Tibial artery (tissue), 4 donors: Measurements from ENCODE around the gene CIDEA.
A peak's percentile ranks its signal among the peaks of the same experiment; 100 is the strongest.

Experiments used
- DNase-seq, 2 donors: peaks; one replicate each; pipeline ENCODE4 v3.0.0-alpha.2; 2019
- H3K27ac ChIP-seq, 2 donors: fragments of 200-600 bp; sonication (generic) in 1 of 2; 1 replicate in 1 of 2; 2 replicates in 1 of 2; pipeline ENCODE4 v1.5.1; 2018 to 2019; ENCODE audit warnings: mild to moderate bottlenecking in 1 of 2
- H3K27me3 ChIP-seq, 2 donors: fragments of 200-600 bp; sonication (generic) in 1 of 2; one replicate each; pipeline versions ENCODE4 v1.5.1 to v1.6.0; 2016 to 2019
- H3K36me3 ChIP-seq, 3 donors: fragments of 200-600 bp; sonication (generic) in 2 of 3; one replicate each; pipeline ENCODE4 v1.5.1; 2016 to 2019; ENCODE audit warnings: mild to moderate bottlenecking in 2 of 3
- H3K4me1 ChIP-seq, 4 donors: fragments of 200-600 bp; sonication (generic) in 2 of 4; 1 replicate in 3 of 4; 2 replicates in 1 of 4; pipeline ENCODE4 v1.5.1; 2016 to 2019
- H3K4me3 ChIP-seq, 2 donors: fragments of 200-600 bp; sonication (generic) in 1 of 2; 1 replicate in 1 of 2; 2 replicates in 1 of 2; pipeline ENCODE4 v1.5.1; 2018 to 2019; ENCODE audit warnings: mild to moderate bottlenecking in 2 of 2
- H3K9me3 ChIP-seq, 3 donors: fragments of 200-600 bp; sonication (generic) in 1 of 3; one replicate each; pipeline ENCODE4 v1.5.1; 2016 to 2019
- intact Hi-C: fragments of 100-400 bp; cut with DNase I; formaldehyde crosslinking; loops from one replicate; pipeline ENCODE4 v1.15.0; 2023; ENCODE audit warnings: low total_unique reads
- TF ChIP-seq, protein P1 (sequence below), 2 experiments: fragments of 200-600 bp in 1 of 2; fragments of 450-650 bp in 1 of 2; IDR thresholded peaks; one replicate each; pipeline ENCODE4 v1.5.1; 2017 to 2019; ENCODE audit warnings: antibody characterized with exemption in 2 of 2, mild to moderate bottlenecking in 1 of 2, moderate library complexity in 1 of 2

The CIDEA gene

DNA sequence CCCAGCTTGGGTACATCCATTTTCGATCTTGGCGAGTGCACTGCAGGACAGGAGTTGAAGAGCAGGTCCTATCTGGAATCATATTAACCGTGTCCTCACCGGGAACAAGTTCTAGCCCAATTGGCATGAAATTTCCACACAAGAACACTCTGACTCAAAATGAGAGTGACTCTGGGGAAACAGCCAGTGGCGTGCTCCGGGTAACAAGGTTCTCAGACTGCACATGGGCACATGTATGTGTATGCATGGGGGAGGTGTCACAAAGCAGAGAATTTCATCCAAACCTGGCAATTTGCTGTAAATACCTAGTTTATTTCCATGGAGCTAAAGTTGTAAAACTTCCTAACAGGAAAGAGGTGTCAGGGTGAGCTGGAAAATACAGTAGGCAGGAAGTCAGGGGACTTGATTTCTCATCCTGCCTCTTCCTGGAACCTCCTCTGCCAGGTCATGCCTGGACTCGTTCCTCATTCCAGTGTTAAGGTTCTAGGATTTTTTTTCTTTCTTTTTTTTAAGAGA is 55.6 kb downstream of the CIDEA start:
- H3K27ac ChIP-seq, result peak overlapping the region; percentile 98
- peak overlapping the region; percentile 82 to 88 for H3K4me3 ChIP-seq
- H3K36me3 ChIP-seq, result peaks cover 24 to 28% (median 28%) of the 10 kb centered on the region in 3 donors
- H3K4me1 ChIP-seq, result peaks cover 0 to 57% (median 40%) of the 10 kb centered on the region in 4 donors
- TF ChIP-seq, protein P1, sequence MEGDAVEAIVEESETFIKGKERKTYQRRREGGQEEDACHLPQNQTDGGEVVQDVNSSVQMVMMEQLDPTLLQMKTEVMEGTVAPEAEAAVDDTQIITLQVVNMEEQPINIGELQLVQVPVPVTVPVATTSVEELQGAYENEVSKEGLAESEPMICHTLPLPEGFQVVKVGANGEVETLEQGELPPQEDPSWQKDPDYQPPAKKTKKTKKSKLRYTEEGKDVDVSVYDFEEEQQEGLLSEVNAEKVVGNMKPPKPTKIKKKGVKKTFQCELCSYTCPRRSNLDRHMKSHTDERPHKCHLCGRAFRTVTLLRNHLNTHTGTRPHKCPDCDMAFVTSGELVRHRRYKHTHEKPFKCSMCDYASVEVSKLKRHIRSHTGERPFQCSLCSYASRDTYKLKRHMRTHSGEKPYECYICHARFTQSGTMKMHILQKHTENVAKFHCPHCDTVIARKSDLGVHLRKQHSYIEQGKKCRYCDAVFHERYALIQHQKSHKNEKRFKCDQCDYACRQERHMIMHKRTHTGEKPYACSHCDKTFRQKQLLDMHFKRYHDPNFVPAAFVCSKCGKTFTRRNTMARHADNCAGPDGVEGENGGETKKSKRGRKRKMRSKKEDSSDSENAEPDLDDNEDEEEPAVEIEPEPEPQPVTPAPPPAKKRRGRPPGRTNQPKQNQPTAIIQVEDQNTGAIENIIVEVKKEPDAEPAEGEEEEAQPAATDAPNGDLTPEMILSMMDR (IDR thresholded peaks at IDR 0.05), result no peak
- no peak for DNase-seq
- H3K9me3 ChIP-seq, result peaks cover 0 to 9% (median 0%) of the 10 kb centered on the region in 3 donors
- intact Hi-C loops, result loop anchor here (5.0 to 10.0 kb wide), 2 partner anchors 37 to 65 kb away; partner anchors contain the start of gene AFG3L2
- no peaks in the 10 kb centered on the region for H3K27me3 ChIP-seq

DNA sequence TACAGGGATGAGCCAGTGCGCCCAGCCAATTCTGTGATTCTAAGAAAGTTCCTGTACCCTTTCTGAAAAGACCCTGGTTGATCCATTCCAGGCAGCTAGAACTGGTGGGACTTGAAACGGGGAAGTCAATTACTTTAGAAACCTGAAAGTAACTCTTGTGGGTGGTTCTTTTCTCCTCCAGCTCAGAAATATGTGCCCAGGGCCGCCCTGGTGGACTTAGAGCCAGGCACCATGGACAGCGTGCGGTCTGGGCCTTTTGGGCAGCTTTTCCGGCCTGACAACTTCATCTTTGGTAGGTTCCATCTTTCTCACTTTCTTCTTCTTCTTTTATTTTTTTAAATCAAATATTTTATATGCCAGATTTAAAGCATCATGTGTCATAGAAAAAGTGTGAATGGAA is 56.6 kb downstream of the CIDEA start:
- peaks cover 24 to 28% (median 28%) of the 10 kb centered on the region in 3 donors for H3K36me3 ChIP-seq
- DNase-seq, result no peak
- TF ChIP-seq, protein P1 (IDR thresholded peaks at IDR 0.05), result no peak
- peak overlapping the region; percentile 98 for H3K27ac ChIP-seq
- intact Hi-C loops, result loop anchor here (10.0 kb wide), 1 partner anchor 64 kb away; the partner anchor contains the start of gene AFG3L2
- H3K4me1 ChIP-seq, result peaks cover 0 to 65% (median 49%) of the 10 kb centered on the region in 4 donors
- peak overlapping the region; percentile 82 to 88 for H3K4me3 ChIP-seq
- peaks cover 0 to 9% (median 0%) of the 10 kb centered on the region in 3 donors for H3K9me3 ChIP-seq
- no peaks in the 10 kb centered on the region for H3K27me3 ChIP-seq

DNA sequence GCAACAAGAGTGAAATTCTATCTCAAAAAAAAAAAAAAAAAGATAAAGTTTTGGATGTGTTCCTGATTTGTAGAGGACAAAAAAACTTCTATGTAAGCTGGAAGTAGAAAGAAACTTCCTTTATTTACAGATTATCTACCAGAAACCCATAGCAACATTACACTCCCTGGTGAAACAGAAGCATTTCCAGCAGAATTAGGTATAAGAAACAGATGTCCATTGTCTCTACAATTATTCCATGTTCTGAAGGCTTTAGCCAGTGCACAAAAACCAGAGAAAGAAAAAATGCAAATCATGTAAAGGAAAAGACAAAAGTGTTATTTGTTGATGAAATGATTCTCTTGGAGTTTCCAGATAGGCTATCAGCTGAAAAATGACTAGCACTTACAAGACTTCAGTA is 58.8 kb downstream of the CIDEA start:
- H3K27ac ChIP-seq, result peak overlapping the region; percentile 62 to 75
- no peaks in the 10 kb centered on the region for H3K27me3 ChIP-seq
- H3K36me3 ChIP-seq, result peaks cover 26 to 28% (median 28%) of the 10 kb centered on the region in 3 donors
- H3K4me1 ChIP-seq, result peaks cover 0 to 74% (median 47%) of the 10 kb centered on the region in 4 donors
- H3K4me3 ChIP-seq, result no peak overlapping the region
- H3K9me3 ChIP-seq, result peaks cover 0 to 9% (median 0%) of the 10 kb centered on the region in 3 donors
- TF ChIP-seq, protein P1 (IDR thresholded peaks at IDR 0.05), result no peak
- DNase-seq, result no peak
- intact Hi-C loops, result loop anchor here (10.0 kb wide), 1 partner anchor 62 kb away; the partner anchor contains the start of gene AFG3L2

DNA sequence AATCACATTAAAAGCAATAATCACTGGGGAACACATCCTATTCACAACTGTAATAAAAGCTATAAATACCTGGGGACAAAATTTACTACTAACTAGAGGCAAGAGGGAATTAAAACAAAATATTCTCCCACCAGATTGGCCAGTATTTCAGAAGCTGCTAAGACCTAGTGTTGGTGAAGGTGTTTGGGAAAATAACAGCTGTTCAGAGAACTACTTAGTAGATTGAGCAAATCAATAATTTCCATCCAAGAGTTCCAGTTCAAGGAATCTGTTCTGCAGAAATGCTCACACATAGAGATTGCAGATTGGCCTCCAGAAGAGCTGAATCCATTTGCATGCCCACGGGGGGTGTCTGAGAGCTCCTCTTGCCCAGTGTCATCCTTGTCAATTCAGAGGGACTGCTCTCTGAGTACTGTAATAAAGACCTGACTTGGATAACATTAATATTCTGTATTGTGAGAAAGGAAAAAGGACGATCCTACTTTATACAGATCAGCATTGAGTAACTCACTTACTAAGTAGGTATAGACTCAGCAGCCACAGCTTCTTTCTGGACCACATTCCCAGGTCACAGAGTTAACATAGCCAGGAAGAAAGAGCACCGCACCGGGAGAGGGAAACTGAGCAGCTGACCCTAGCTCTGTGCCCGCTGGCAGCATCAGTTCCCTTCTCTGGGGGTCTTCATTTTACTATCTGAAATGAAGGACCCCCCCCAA is 59.5 kb downstream of the CIDEA start:
- no peaks in the 10 kb centered on the region for H3K27me3 ChIP-seq
- intact Hi-C loops, result loop anchor here (10.0 kb wide), 1 partner anchor 61 kb away; the partner anchor contains the start of gene AFG3L2
- H3K4me1 ChIP-seq, result peaks cover 0 to 81% (median 53%) of the 10 kb centered on the region in 4 donors
- no peak overlapping the region for H3K4me3 ChIP-seq
- peak overlapping the region; percentile 62 to 75 for H3K27ac ChIP-seq
- H3K9me3 ChIP-seq, result peaks cover 0 to 9% (median 0%) of the 10 kb centered on the region in 3 donors
- TF ChIP-seq, protein P1 (IDR thresholded peaks at IDR 0.05), result no peak
- no peak for DNase-seq
- H3K36me3 ChIP-seq, result peaks cover 28 to 30% (median 28%) of the 10 kb centered on the region in 3 donors

DNA sequence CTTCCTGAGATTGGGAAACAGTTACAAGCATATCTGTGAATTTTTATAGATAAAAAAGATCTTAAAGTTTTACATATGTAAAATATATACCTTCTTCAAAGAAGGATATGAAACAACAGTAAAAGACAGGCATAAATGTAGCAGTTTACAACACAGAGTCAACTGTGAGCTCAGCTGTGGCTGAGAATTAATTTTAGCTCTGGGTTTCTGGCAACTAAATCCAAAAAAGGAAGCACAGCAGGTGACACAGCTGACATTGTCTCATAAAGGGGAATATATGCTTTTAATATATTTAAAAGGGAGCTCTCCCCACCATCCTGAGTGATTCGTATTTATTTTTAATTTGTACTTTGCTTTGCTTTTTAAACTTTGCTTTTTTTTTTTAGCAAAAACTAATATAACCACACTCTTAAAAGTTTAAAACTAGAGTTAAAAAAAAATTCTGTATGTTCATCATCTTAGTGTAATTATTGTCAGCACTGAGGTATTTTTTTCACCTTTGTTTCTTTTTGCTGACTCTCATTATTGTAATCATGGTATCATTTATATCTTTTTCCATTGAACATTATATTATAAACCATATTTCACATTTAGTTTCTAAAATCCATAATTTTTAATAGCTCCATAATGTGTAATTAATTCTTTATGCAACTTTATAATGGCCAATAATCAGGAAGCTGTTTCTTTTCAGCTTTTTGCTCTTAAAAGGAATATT is 60.6 kb downstream of the CIDEA start:
- peaks cover 28 to 35% (median 28%) of the 10 kb centered on the region in 3 donors for H3K36me3 ChIP-seq
- H3K4me1 ChIP-seq, result peaks cover 0 to 74% (median 48%) of the 10 kb centered on the region in 4 donors
- peak overlapping the region; percentile 62 to 75 for H3K27ac ChIP-seq
- no peak overlapping the region for H3K4me3 ChIP-seq
- TF ChIP-seq, protein P1 (IDR thresholded peaks at IDR 0.05), result no peak
- H3K9me3 ChIP-seq, result peaks cover 0 to 9% (median 0%) of the 10 kb centered on the region in 3 donors
- intact Hi-C loops, result loop anchor here (10.0 kb wide), 1 partner anchor 60 kb away; the partner anchor contains the start of gene AFG3L2
- H3K27me3 ChIP-seq, result no peaks in the 10 kb centered on the region
- DNase-seq, result no peak
